Fibroblast of peridontal ligament (primary cell): ENCODE measurements around the gene RFX4.
"Not testable (repeated sequence)": the region's sequence is repeated elsewhere in the genome, so short reads cannot be mapped to it uniquely, and the experiment has no call there.

ENCODE experiments used
- DNase-seq: peaks from one replicate; pipeline ENCODE4 v3.0.0-alpha.2; 2010; ENCODE audit errors: extremely low read depth

Gene RFX4

DNA sequence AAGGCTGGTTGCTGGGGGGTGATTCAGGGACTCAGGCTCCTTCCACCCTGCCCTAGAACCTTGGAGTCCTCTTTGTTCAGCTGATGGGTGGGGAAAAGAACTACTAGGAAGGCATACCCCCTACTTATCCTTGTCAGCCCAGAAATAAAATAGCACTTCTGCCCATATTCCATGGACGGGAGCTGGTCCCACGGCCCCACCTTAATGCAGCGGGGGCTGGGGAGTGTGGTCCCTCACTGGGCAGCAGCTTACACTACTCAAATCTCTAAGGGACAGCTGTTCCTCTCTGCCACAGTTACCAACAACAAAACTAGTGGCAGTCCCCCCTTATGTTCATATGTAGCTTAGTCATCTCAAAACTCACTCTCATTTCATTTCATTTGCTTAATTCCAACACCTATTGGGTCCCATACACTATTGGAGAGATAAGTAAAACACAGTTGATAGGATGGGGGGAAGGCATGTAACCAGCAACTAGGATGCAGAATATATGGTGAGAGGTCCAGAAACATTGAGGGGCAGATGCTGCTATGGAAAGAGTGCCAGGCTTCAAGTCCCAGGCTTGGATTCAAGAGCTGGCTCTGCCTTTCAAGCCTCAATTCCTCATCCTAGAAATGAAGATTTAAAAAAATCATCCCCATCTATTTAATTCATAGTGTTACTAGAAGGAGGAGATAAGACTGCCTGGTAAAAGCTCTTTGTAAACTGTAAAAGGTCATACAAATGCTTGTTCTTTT is 107.9 kb downstream of the RFX4 start:
- DNase-seq: no peak

DNA sequence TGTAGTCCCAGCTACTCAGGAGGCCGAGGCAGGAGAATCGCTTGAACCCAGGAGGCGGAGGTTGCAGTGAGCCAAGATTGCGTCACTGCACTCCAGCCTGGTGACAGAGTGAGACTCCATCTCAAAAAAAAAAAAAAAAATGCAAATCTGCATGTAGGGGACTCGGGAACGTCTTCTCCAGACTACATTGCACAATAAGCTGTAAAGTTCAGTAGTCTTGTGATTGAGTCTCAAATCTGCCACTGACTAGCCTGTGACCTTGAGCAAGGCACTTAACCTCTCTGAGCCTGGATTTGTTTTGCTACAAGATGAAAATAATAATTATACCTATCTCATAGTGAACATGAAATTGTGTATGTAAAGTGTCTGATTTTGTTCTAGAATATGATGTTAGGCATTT is 109.2 kb downstream of the RFX4 start:
- DNase-seq: not testable (repeated sequence)

DNA sequence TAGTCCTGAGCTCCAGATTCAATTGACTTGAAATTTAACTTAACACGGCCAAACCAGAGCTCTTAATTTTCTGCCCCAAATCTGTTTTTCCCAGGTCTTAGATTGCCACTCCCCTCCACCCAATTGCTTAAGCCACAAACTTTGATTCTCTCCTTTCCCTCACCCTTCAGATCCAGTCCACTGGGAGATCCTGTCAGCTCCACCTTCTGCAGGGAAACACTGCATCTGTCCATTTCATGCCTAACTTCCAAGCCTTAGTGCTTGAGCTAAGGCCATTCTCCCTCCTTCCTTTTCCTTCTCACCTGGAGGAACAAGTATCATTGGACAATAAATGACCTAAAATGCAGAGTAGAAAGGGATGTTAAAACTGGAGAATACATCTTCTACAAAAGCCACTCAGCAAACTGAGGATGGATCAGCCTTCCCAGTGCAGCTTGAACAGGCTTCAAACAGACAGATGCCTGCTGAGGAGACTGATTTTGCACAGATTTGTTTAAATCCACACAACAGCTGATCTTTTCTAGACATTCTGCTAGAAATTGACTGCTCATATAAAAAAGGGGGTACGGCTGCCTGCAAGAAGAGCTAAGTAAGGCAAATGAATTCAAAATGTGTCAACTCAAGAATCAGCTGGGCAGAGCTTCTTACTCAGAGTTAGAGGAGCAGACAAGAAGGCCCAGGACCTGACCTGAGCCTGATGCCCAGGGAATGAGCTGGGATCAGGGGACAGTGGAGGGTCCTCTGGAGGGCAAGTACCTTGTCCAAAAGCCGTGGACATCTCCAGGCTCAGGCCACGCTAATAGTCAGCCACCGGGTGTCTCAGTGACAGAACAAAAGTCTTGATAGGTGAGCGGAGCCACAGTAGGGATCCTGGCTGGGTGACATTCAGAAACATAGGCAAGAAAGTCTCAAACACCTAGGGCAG is 110.4 kb downstream of the RFX4 start:
- no peak for DNase-seq

DNA sequence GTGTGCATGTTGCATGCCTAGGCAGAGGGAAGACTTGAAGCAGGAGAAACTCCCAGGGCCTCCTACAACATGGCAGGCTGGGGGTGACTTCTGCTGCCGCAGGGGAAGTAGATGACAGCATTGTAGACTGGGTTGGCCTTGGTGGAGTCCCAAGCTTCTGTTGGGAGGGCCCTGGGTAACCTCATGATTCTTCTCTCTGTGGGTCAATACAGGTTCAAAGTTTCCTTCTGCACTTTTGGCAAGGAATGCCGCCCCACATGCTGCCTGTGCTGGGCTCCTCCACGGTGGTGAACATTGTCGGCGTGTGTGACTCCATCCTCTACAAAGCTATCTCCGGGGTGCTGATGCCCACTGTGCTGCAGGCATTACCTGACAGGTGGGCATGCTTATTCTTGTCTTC is 113.3 kb downstream of the RFX4 start:
- no peak for DNase-seq

DNA sequence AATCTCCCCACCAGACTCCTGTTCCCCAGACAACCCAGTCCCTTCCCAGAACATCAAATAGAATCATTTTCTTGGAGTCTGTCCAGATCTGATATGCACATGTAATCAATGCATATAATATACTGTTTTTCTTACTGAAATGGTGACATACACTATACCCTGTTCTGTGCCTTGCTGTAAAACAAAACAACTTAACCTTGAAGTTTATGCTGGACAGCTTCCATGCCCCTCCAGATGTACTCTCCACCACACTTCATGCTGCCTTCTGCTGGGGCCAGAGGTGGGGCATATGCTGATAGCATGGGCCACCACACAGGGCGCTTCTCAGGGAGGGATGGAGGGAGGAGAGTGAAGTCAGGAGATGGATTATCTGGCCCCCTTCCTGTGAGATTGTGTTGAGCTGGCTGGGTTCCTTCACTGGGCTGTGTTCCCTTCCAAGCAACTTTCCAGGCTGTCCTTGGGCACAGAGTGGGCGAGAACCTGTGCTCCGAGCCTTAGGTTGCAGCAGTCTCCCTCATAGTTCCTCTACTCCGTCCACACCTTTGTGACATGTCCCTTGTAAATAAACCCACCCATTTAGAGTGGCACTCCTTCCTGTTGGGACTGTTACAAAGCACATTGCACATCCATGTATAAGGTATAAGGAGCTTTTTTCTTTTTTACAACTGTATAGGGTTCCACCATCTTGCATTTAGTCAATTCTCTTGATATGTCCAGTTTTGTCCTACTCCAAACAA is 114.0 kb downstream of the RFX4 start:
- no peak for DNase-seq

DNA sequence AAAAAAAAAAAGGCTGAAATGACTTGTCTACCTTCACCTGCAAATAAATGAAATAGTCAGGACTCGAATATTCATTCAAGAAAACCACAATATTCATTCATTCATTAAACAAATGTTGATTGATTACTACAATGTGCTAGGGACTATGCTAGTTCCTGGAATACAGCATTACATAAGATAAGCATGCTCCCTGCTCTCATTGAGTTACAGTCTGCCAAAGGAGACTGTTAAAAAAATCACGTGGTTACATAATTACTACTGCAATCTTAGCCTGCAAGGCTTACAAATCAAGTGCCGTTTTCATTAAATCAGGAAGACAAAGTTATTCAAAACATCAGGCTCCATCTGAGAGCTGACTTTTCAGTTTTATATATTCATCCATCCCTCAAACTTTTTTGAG is 121.3 kb downstream of the RFX4 start:
- no peak for DNase-seq

DNA sequence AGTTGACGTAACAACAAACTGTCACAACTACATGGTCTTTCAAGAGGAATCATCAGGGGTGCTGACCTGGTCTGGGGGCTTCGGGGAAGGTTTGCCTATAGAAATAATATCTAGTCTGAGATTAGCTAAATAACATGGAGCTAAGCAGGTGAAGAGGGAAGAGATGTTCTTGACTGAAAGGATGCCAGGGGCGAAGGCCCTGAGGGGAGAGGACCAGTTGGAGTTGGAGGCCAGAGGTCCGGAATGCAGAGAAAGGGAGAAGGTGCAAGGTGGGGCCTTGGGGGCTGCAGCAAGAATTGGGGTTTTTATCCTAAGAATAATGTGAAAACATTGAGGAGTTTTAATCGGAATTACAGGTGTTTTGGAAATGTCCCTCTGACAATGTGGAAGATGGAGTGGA is 123.2 kb downstream of the RFX4 start:
- DNase-seq: no peak

DNA sequence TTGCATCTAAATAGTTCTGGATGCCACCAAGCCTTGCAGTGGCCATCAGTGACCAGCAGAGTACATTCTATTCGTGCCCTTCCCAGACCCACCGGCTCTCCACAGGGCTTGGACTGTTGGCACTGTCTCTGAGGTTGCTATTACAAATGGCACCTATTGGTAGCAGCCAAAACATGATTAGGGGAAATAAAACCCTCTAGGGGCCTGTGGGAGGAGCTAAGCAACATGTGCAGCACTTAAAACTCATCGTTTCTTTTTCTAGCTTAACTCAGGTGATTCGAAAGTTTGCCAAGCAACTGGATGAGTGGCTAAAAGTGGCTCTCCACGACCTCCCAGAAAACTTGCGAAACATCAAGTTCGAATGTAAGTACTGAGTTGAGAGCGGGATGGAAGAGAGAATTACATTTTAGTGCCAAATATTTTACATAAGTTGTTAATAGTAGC is 126.3 kb downstream of the RFX4 start:
- DNase-seq: no peak

DNA sequence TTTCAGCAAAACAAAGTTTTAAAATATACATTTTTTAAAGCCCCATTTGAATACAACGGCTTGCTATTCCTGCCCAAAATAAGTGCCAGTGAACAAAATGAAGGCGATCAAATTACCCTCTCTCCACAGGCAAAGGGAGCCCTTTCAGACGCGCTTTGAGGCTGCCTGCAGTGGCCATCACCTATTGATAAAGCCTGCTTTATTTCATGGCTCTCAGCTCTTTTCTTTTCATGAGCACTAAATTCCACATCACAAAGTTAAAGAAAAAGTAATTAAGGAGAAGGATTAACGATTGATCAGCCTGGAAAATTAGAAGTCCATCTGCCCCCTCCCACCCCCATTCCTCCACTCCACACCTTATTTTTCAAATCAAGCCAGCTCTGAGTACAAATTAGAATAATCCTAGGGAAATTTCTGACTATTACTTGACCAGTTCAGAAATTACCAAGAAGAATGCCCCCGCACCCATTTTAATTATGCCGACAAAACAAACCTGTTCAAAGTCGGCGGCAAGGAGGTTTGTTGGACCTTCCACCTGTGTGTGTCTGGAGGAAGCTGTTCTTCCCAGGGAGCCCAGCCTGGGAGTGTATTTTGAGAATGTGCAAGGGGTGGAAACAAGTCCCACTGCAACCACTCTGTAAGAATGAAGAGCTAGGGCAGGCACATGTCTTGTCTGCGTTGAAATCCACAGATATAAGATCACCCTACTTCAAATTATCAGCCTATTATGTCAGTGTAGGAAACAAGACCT is 127.5 kb downstream of the RFX4 start:
- DNase-seq: no peak

DNA sequence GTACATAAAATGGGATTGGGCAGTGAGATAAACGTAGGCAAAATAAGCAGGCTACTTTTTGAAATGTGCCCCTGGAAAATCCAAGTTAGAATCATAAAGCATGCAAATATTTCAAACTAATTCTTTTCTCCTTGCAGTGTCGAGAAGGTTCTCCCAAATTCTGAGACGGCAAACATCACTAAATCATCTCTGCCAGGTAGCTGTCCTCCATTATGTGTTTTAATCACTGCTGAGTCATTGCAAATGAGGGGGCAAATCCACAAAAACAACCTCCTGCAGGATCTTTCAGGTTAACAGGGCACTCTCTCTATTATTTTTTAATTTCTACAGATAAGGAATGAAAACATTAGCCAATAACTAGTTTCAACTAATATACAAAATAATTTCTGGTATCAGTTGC is 128.5 kb downstream of the RFX4 start:
- DNase-seq: no peak

DNA sequence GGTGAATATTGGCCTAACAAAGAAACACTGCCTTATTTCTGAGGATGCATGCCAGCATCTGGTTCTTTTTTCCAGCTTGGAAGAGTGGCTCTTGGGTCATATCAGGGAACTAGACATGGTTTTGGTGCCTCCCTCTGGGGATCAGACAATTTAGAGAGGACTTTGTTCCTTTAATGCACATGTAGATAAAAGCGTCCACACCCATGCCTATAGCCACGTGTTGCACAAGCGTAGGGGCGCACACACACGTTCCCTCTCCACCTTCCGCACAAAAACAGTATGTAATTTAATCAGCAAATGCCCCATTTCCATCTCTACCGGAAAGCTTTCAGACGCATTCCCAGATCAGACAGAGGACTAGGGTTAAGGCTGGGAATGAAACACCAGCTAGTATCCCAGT is 130.0 kb downstream of the RFX4 start:
- no peak for DNase-seq

DNA sequence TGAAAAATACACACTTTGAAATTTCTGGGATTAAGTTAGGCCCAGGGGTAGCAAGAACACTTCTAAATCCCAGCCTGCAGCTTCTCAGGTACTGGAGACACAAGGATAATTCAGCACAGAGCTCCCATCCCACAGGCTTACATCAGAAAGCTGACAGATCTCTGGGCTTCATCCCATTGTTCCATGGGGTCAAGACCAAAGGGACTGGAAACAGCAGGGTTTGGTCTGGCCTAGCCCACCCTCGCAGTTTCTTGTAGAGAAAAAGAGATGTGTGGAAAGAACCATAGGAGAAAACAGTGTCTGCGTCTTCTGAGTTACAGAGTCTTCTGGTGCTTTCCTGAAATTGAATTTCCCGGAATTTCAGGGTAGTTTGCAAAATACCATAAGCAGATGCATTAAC is 132.1 kb downstream of the RFX4 start:
- no peak for DNase-seq

DNA sequence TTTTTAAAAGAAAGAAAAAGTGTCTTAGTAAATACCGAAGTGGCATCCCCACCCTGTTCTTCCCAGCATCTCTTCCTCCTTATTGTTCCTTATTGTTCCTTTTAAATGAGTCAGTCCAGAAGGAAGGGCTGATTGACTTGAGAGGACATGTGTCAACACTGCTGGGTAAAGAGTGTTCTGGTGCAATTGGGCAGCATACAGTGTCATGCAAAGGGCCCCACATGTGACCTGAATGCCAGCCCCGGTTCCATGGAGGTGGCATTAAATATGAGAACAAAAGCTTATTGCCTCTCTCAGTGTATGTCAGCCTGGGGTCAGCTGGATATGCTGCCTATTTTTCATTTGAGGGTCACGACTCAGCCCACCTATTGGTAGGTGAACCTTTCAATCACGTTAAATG is 132.8 kb downstream of the RFX4 start:
- DNase-seq: no peak

DNA sequence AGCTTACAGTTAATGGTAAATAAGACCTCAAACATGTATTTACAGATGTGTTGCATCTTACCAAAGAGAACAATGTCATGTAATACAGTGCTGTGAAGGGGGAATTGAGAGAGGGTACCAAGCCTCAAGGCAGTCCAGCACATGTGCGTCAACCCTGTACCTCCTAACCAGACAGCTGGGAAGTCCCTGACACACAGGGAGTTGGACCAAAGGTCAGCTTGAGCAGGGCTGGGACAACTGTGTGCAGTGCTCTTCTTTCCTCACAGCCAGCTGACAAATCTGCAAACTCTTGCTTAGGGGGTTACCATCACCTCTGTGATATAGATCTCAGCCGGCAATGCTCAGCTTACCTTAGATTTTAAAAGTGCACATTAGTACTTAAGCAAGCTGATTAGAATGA is 134.9 kb downstream of the RFX4 start:
- no peak for DNase-seq

DNA sequence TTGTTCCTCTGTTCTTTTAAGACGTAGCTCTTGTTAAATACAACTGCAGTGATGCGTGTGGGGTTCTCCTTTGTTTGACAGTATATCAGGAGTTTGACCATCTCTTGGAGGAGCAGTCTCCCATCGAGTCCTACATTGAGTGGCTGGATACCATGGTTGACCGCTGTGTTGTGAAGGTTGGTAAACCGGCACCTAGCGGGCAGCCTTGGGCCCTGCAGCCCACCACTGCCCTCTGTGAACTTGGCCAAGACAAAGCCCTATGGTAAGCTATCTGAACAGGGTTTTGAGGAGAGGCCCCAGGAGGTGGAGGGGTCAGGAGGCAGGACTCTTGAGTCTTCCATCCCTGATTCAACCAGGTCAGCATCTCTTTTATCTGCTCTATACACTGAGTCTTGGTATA is 137.1 kb downstream of the RFX4 start:
- DNase-seq: no peak

DNA sequence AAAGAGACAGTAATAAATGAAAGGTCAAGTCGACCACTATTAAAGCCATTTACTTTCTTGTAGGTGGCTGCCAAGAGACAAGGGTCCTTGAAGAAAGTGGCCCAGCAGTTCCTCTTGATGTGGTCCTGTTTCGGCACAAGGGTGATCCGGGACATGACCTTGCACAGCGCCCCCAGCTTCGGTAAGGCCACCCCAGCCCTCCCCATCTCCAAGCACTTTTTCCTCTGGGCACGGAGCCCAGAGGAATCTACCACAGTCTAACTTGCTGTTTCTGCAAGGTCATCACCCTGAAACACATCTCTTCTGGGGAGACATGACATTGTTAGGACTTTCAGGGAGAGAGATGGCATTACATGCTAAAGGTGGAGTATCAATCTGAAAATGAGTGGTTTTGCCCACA is 137.9 kb downstream of the RFX4 start:
- DNase-seq: no peak

DNA sequence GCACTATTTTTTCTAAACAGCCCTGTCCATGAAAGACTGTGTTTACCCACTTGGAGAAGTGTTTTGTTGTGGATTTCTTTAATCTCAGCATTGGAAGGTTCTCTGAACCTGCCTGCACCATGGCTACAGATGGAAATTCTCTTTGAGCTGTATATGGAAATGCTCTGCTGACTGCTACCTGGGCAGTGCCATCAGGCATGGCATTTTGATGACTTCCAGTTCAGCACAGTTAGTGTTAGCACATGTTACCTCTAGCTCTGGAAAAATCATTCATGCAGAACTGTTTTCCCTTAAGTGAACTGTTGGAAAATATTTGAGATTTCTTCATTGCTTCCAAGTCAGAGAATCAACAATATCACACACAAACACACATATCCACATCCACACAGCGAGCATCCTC is 139.1 kb downstream of the RFX4 start:
- no peak for DNase-seq

DNA sequence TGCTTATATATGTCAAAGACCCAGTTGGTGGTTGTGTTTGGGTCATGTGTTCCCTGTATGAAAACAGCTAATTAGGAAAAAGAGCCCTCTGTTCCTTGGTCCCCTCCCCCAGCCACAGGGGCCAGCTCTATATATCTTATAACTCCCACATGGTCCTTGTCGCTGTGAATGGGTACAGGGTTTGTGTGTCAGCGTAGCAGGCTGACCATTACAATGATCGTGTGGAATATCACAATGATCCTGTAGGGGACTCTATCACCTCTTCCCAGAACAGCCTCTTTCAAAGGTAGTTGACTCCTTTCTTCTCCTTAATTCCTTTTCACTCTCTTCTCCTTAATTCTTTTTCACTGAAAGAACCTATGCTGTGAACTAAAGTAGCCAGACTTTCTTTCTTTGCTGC is 140.0 kb downstream of the RFX4 start:
- DNase-seq: no peak

DNA sequence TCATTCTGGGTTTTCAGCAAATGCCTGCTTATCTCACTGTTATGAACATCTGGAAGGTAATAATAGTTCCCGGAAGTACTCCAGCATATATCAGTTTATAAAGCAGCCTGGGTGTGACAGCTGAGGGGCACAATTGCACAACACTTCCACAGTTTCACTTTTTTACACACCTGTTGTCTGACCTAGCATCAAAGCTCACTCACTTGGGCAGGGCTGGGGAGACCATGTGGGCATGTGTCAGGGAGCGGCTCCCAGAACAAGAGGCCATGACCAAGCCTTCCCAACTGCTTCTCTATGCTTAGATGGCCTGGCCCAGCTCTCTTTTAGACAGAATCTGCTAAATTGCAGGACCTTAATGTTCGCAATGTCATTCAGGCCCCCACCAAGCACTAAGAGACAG is 140.6 kb downstream of the RFX4 start:
- no peak for DNase-seq

DNA sequence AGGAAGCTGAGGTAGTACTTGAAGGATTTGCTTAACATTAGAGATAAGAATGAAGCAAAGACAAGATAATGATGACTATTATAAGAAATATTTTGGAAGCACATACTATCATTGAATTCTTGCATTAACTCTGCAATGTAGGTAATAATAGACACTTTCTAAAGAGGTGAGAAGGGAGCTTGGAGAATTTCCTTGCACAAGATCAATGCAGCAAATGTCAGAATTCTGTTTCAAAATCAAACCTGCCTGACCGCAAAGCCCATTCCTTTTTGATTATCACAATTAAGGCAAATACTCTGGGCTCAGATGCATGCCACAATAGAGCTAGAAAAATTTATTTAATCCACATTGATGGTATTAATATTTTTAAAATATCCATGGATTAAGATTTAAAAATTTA is 141.3 kb downstream of the RFX4 start:
- no peak for DNase-seq

DNA sequence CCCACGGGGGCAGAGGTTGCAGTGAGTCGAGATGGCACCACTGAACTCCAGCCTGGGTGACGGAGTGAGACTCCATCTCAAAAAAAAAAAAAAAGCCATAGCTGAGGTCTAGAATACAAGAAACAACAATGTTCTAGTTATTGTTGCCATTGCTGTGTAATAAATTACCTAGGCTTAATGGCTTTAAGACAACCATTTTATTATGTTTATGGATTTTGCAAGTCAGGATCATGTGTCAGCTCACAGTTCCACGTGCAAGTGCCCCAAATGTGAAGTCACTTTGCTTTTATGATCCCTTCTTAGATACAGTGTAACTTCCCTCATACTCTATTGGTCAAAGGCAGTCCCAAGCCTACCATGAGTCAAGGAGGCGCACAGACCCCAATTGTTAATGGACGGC is 142.1 kb downstream of the RFX4 start:
- no peak for DNase-seq
